Glomerular endothelial cell (primary cell): ENCODE results near the gene ZNF423. TPM values are rescaled to one million over a fixed set of nuclear protein-coding genes. Genes with fewer than 3 reads are reported as not detected.

Source experiments
- DNase-seq: peaks from one replicate; pipeline ENCODE4 v3.0.0-alpha.2; 2011; ENCODE audit warnings: low read depth, low spot score; ENCODE audit errors: extremely low read depth
- total RNA-seq: library from RNA; depleted of rRNA; stranded (reverse); fragments of >200 nt; gene quantifications from 2 replicates; pipeline ENCODE4 v1.2.3, GENCODE V29; 2015

Gene ZNF423
- total RNA-seq, 1 donor from 2014 or later, result 3.4 TPM

DNA sequence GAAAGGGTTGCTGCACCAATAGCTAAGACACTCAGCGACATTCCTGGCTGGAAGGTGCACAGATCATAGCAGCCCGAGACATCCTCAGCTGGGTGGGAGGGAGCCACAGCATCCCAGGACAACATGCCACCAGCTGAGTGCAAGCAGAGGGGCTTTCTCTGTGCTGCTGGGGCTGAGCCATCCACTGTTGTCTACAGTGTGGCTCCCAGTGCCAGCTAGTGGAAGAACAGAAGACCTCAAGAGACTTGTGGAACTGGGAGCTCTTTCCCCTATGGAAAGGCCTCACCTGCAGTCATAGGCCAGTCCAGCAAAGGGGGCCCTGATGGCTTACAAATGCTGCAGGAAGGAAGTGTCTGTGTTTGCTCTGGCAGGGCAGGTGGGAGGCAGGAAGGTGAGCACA, 351.3 kb downstream of the ZNF423 start:
- no peak for DNase-seq

DNA sequence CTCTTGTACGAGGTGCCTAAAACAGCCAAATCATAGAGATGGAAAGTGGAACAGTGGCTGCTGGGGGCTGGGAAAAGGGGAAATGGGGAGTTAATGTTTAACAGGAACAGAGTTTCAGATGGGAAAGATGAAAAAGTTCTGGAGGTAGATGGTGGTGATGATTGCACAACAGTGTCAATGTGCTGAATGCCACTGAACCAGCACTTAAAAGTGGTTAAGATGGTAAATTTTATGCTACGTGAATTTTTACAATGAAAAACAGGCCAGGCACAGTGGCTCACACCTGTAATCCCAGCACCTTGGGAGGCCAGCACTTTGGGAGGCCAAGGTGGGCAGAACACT, 351.9 kb downstream of the ZNF423 start:
- DNase-seq, result no peak

- DNase-seq, result no peak
These were observed 352.5 kb downstream of the ZNF423 start for GRCh38 chr16:49503256-49504022.

- DNase-seq, result no peak
These were observed 353.6 kb downstream of the ZNF423 start for GRCh38 chr16:49502136-49502881.

GRCh38 chr16:49499869-49500610, 355.9 kb downstream of the ZNF423 start:
- no peak for DNase-seq

DNA sequence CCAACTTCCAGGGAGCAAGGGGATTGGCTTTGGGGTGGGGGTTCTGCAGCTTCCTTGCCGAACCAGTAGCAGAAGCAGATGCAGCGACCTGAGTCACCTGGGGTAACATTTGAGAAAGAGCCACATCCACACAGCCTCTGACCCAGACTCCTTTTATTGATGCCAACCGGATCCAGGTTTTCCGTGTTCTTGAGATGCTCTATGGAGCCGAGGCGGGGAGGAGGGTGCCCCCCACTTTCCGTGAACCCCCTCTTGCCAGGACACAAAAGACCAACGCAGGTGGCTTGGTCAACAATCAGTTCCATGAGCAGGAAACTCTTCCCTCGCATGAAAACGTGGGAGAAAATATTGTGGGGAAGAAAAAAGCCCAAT, 356.5 kb downstream of the ZNF423 start:
- no peak for DNase-seq

GRCh38 chr16:49498666-49499413, 357.1 kb downstream of the ZNF423 start:
- no peak for DNase-seq

- no peak for DNase-seq
These were observed 357.6 kb downstream of the ZNF423 start for GRCh38 chr16:49498264-49498663.

GRCh38 chr16:49497466-49497865, 358.4 kb downstream of the ZNF423 start:
- DNase-seq, result no peak

DNA sequence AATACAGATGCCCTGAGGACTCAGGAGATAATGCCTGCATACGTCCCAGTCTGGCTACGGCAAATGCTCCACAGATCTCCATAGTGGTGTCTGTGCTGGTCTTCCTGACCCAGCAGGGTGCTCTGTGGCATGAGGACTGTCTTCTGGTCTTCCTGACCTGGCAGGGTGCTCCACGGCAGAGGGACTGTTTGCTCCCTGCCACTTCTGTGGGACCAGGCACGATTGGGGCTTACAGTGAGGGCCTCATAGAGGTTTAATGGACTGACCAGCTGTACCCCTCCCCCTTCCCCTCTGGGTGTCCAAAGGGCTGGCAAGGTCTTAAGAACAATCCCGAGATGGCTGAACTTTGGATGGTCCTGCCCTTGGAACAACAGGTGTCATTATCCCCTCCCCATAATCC, 359.3 kb downstream of the ZNF423 start:
- DNase-seq, result no peak

DNA sequence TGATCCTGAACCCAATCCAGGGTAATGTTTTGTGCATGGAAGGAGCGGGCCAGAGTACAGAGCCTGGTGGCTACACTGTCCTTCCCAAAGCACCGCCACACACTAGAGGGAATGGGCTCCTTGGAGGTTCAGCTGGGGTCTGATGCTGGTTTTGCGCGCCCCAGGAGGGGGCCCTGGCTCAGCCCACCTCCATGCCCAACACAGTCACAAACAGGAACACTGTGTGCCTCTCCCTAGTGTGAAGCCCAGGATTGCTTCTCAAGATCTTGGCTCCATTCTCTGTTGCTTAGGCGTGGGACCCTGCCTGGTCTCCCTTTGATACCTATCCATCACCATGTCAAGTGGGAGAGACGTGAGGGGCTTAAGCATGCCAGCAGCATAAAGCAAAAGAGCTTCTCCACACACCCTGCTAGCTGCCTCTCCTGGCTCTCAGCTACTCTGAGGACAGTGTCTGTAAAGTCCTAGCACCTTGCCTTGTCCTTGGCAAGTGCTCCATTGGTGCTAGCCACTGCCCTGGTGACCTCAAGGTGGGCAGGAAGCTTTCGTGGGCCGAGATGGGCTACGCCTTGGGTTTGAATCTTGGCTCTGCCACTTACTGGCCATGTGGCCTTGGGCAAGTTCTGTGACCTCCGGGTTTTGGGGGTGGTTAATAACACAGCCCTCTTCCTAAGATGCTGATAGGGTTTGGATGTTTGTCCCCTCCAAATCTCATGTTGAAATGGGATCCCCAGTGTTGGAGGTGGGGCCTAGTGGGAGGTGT, 360.1 kb downstream of the ZNF423 start:
- DNase-seq, result no peak

- no peak for DNase-seq
These were observed 360.9 kb downstream of the ZNF423 start for GRCh38 chr16:49494891-49495566.

GRCh38 chr16:49494474-49494873, 361.4 kb downstream of the ZNF423 start:
- no peak for DNase-seq

GRCh38 chr16:49493836-49494235, 362.1 kb downstream of the ZNF423 start:
- no peak for DNase-seq

DNA sequence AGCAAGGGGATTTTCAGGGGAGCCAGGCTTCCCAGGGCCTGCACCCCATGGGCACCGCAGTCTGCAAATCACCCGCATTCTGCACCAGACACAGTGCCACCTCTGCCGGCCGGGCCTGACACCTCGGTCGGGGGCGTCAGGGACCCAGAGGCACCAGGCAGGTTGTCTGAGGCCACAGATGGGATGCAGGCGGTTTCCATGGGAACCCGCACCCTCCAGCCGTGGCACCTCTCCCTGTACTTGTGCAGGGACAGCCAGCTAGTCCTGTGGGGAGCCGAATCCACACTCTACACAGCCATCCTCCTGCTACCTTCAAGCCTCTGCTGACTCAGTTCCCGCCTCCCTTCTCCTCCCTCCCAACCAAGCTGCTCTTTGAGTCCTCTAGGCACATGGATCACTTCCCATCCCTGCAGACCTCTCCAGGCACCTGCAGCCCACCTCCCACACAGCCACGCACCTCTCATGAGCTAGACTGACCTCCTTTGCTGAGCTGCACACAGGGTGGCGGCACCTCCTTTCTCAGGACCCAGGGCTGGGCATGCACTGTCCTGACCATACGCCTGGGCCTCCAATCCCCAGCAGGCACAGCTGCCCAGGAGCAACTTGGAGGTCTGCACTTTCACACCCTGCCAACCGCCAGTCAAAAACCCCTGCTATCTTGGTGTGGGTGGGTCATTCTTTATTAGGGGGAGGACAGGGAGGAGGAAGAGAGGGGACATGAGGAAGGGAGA, 362.9 kb downstream of the ZNF423 start:
- DNase-seq, result no peak

DNA sequence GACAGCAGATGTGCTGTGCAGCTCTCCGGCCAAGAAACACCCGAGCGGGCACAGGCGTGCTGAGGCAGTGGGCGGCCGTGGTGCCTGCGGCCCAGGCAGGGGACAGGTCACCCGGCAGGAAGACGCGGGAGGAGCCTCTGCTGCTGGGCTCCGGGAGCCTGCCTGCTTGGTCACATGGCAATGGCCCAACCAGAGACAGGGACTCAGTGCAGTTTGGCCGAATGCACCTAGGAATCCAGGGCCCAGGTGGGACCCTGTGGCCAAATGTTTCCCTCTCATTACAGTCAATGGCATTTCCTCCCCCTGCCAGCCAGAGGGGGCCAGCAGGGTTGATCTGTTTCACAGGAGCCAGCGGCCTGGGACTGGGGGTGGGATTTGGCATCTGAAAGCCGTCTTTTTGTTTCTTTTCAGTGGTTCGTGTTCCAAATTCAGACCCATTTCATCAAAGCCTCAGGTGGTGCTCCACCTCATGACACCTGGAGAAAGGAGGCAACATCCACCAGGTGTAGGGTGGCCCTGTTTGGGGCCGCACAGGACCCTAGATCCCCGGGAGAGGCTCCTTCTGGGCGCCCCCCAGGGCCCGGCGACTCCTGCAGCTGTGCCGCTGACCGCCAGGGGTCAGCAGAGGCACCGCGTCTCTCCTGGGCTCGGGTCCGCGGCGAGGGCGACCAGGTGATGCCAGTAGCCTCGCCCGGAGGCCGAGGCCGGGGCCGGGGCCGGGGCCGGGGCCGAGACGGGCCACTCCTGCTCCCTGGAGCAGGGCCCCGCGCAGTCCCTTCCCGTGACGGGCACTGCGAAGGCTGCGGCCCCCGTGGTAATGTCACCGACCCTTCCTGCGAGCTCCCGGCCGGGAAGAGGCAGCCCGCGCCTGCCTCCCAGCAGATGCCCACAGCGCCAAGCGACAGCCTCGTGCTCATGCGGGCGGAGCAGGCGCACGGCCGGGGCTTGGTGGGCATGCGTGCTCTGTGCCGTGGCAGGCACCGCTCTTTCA, 363.8 kb downstream of the ZNF423 start:
- DNase-seq, result no peak

- DNase-seq, result no peak
These were observed 364.7 kb downstream of the ZNF423 start for GRCh38 chr16:49491106-49491670.

GRCh38 chr16:49490321-49490705, 365.6 kb downstream of the ZNF423 start:
- DNase-seq, result no peak
